IMR-90 (cell line): ENCODE results near the gene PLA2G12B. TPM values are rescaled to one million over a fixed set of nuclear protein-coding genes. Genes with fewer than 3 reads are reported as not detected.

Source experiments
- ATAC-seq: fragments of 200-7000 bp; cut with Tn5 transposase; 2 replicates; pipeline ENCODE4 v1.9.1; 2020; ENCODE audit warnings: low read depth, mild to moderate bottlenecking, moderate library complexity
- BruUV-seq: library from RNA; stranded (reverse); fragments of 400-500 nt; replicated peaks from 2 replicates; lab custom pipeline; 2021; lab: Mats Ljungman, UMichigan
- CTCF ChIA-PET: fragments of 300-600 bp; formaldehyde crosslinking; extraction: SDS; loops from one replicate; lab custom pipeline; 2021; ENCODE audit warnings: antibody characterized with exemption; lab: Yijun Ruan, JAX
- POLR2A ChIA-PET: fragments of 300-600 bp; sonication (Branson Sonifier 250); formaldehyde crosslinking; loops from one replicate; lab custom pipeline; 2022; ENCODE audit warnings: antibody characterized with exemption; ENCODE audit not compliant: unreplicated experiment; lab: Charles Lee
- DNase-seq: peaks from one replicate; pipeline ENCODE4 v3.0.0; 2013
- H2AFZ ChIP-seq: replicated peaks from 2 replicates; pipeline ENCODE3; 2013; ENCODE audit warnings: low read length, mild to moderate bottlenecking; ENCODE audit not compliant: poor library complexity
- H2AK5ac ChIP-seq: 2 replicates; pipeline ENCODE4 v1.6.1; 2013; ENCODE audit warnings: low read depth, low read length, inconsistent platforms
- H2AK9ac ChIP-seq: replicated peaks from 2 replicates; pipeline ENCODE3; 2013; ENCODE audit warnings: mild to moderate bottlenecking, low read depth, low read length, moderate library complexity; ENCODE audit not compliant: poor library complexity
- H2BK120ac ChIP-seq: 2 replicates; pipeline ENCODE4 v1.6.1; 2013; ENCODE audit warnings: low read depth, low read length, inconsistent platforms
- H2BK15ac ChIP-seq: 3 replicates; pipeline ENCODE4 v1.6.1; 2013; ENCODE audit warnings: low read depth, low read length, inconsistent platforms
- H2BK20ac ChIP-seq: 2 replicates; pipeline ENCODE4 v1.6.1; 2013; ENCODE audit warnings: low read depth, mild to moderate bottlenecking, inconsistent platforms, low read length, moderate library complexity
- H2BK5ac ChIP-seq: 2 replicates; pipeline ENCODE4 v1.6.1; 2013; ENCODE audit warnings: mild to moderate bottlenecking, low read depth, low read length, inconsistent platforms; ENCODE audit not compliant: poor library complexity, severe bottlenecking
- H3K14ac ChIP-seq: replicated peaks from 2 replicates; pipeline ENCODE4 v1.6.1; 2013; ENCODE audit warnings: low read depth, low read length, inconsistent platforms
- H3K18ac ChIP-seq: 2 replicates; pipeline ENCODE4 v1.6.1; 2013; ENCODE audit warnings: low read depth, low read length, control low read depth
- H3K23ac ChIP-seq: 2 replicates; pipeline ENCODE4 v1.6.1; 2013; ENCODE audit warnings: low read depth, low read length, inconsistent platforms
- H3K27ac ChIP-seq: 2 replicates; pipeline ENCODE4 v1.5.1; 2013; ENCODE audit warnings: mild to moderate bottlenecking, control low read depth, low read length; ENCODE audit not compliant: insufficient read depth
- H3K27me3 ChIP-seq: 2 replicates; pipeline ENCODE4 v1.6.1; 2013; ENCODE audit warnings: low read length; ENCODE audit not compliant: control insufficient read depth, insufficient read depth
- H3K36me3 ChIP-seq: 2 replicates; pipeline ENCODE4 v1.6.1; 2013; ENCODE audit warnings: low read length, mixed read lengths; ENCODE audit not compliant: control insufficient read depth, insufficient read depth
- H3K4ac ChIP-seq: 2 replicates; pipeline ENCODE4 v1.6.1; 2013; ENCODE audit warnings: low read depth, low read length, inconsistent platforms
- H3K4me1 ChIP-seq: 2 replicates; pipeline ENCODE4 v1.6.1; 2013; ENCODE audit warnings: low read length, mixed read lengths; ENCODE audit not compliant: control insufficient read depth, insufficient read depth
- H3K4me2 ChIP-seq: 2 replicates; pipeline ENCODE4 v1.6.1; 2013; ENCODE audit warnings: low read depth, mild to moderate bottlenecking, control low read depth, low read length, moderate library complexity
- H3K4me3 ChIP-seq: 2 replicates; pipeline ENCODE4 v1.5.1; 2013; ENCODE audit warnings: low read depth, mild to moderate bottlenecking, control low read depth, low read length, moderate library complexity; ENCODE audit not compliant: insufficient read depth
- H3K56ac ChIP-seq: 2 replicates; pipeline ENCODE4 v1.6.1; 2013; ENCODE audit warnings: low read length, inconsistent platforms; ENCODE audit not compliant: insufficient read depth; ENCODE audit errors: extremely low read depth
- H3K79me1 ChIP-seq, 2 experiments: 2 replicates each; pipeline ENCODE4 v1.6.1; 2013; ENCODE audit warnings: low read length in 2 of 2, inconsistent platforms in 1 of 2, low read depth in 1 of 2
- H3K9ac ChIP-seq: 2 replicates; pipeline ENCODE4 v1.6.1; 2013; ENCODE audit warnings: low read depth, low read length, control low read depth
- H3K9me1 ChIP-seq: 2 replicates; pipeline ENCODE4 v1.6.1; 2013; ENCODE audit warnings: low read length, inconsistent platforms; ENCODE audit not compliant: insufficient read depth
- H3K9me3 ChIP-seq: 2 replicates; pipeline ENCODE4 v1.6.1; 2013; ENCODE audit warnings: low read length; ENCODE audit not compliant: control insufficient read depth, insufficient read depth
- H4K20me1 ChIP-seq: 2 replicates; pipeline ENCODE4 v1.6.1; 2013; ENCODE audit warnings: low read length, inconsistent platforms; ENCODE audit not compliant: insufficient read depth
- H4K5ac ChIP-seq: 2 replicates; pipeline ENCODE4 v1.6.1; 2013; ENCODE audit warnings: mild to moderate bottlenecking, low read depth, low read length, control low read depth
- H4K8ac ChIP-seq, 2 experiments: 2 replicates each; pipeline ENCODE4 v1.6.1; 2013; ENCODE audit warnings: low read depth in 2 of 2, low read length in 2 of 2, control low read depth in 1 of 2, inconsistent platforms in 1 of 2
- H4K91ac ChIP-seq: 2 replicates; pipeline ENCODE4 v1.6.1; 2013; ENCODE audit warnings: low read depth, low read length, inconsistent platforms; ENCODE audit not compliant: insufficient read depth
- CHD1 ChIP-seq: IDR thresholded peaks from 2 replicates; pipeline ENCODE4 v1.6.1; 2012; ENCODE audit warnings: low read depth, low read length, improper control_type of control experiment
- CTCF ChIP-seq: conservative IDR thresholded peaks from 2 replicates; pipeline ENCODE4 v1.5.1; 2012; ENCODE audit warnings: mild to moderate bottlenecking, low read depth, low read length, improper control_type of control experiment
- ELK1 ChIP-seq: fragments of 150-350 bp; IDR thresholded peaks from 2 replicates; pipeline ENCODE4 v1.6.1; 2016; ENCODE audit warnings: low read depth, mild to moderate bottlenecking, low read length, moderate library complexity, borderline replicate concordance
- FOS ChIP-seq: fragments of 150-350 bp; IDR thresholded peaks from 2 replicates; pipeline ENCODE4 v1.6.1; 2016; ENCODE audit warnings: low read depth, low read length
- MAZ ChIP-seq: IDR thresholded peaks from 2 replicates; pipeline ENCODE4 v1.6.1; 2012; ENCODE audit warnings: low read depth, mild to moderate bottlenecking, low read length, improper control_type of control experiment, moderate library complexity, borderline replicate concordance
- MXI1 ChIP-seq: IDR thresholded peaks from 2 replicates; pipeline ENCODE4 v1.6.1; 2012; ENCODE audit warnings: low read depth, mild to moderate bottlenecking, low read length, moderate library complexity, borderline replicate concordance
- NFE2L2 ChIP-seq: fragments of 150-350 bp; IDR thresholded peaks from 2 replicates; pipeline ENCODE4 v1.6.1; 2016; ENCODE audit warnings: low read depth, mild to moderate bottlenecking, low read length
- RAD21 ChIP-seq: IDR thresholded peaks from 2 replicates; pipeline ENCODE4 v1.6.1; 2012; ENCODE audit warnings: low read length, improper control_type of control experiment
- RCOR1 ChIP-seq: IDR thresholded peaks from 2 replicates; pipeline ENCODE4 v1.6.1; 2012; ENCODE audit warnings: mild to moderate bottlenecking, low read length, improper control_type of control experiment; ENCODE audit not compliant: insufficient replicate concordance
- RFX5 ChIP-seq: IDR thresholded peaks from 2 replicates; pipeline ENCODE4 v1.8.0; 2012; ENCODE audit warnings: low read depth, mild to moderate bottlenecking, low read length, moderate library complexity
- USF2 ChIP-seq: fragments of 150-350 bp; IDR thresholded peaks from 2 replicates; pipeline ENCODE4 v1.6.1; 2017; ENCODE audit warnings: mild to moderate bottlenecking, antibody characterized with exemption, low read length, low read depth
- WGBS, 2 experiments: methylation state at CpG; one replicate each; pipeline versions ENCODE4 v1.1.5 to v1.1.7; 2013; ENCODE audit warnings: missing lambda C conversion rate in 2 of 2; ENCODE audit not compliant: insufficient read length in 1 of 2; ENCODE audit errors: extremely low coverage in 2 of 2; 5-methylcytosine and 5-hydroxymethylcytosine counted together
- dilution Hi-C: fragments of 300-500 bp; cut with HindIII; formaldehyde crosslinking; loops from one replicate; pipeline ENCODE4 v1.14.3; 2018; ENCODE audit warnings: low sequenced_read_pairs; ENCODE audit not compliant: unreplicated experiment
- in situ Hi-C: fragments of 300-500 bp; cut with MboI; formaldehyde crosslinking; loops from 3 replicates; pipeline ENCODE4 v1.14.3; 2019; ENCODE audit warnings: low sequenced_read_pairs, inconsistent platforms, mixed read lengths
- intact Hi-C: fragments of 100-400 bp; cut with micrococcal nuclease; formaldehyde crosslinking; loops from 2 replicates; pipeline ENCODE4 v1.10.0; 2022
- polyA plus RNA-seq, 3 experiments: library from polyadenylated mRNA; depleted of rRNA; stranded (reverse); fragments of >200 nt; gene quantifications; 2 replicates each; pipeline ENCODE4 v1.2.3, GENCODE V29; 2012; ENCODE audit warnings: low replicate concordance in 1 of 3
- total RNA-seq: library from RNA; depleted of rRNA; stranded (reverse); fragments of >200 nt; gene quantifications from 2 replicates; pipeline ENCODE4 v1.2.3, GENCODE V29; 2012

PLA2G12B gene
- total and polyA plus RNA-seq, 2 of the 4 experiments (the other 2 are of a cell fraction) = not detected

GRCh38 chr10:72981882-72982529 is 27.4 kb upstream of the PLA2G12B start:
- Histone ChIP-seq H3K4me3 (no peak overlapping the region), H3K9ac (no peak overlapping the region), H3K9me1 (no peaks in the 10 kb centered on the region), H3K9me3 (peaks cover 6% of the 10 kb centered on the region), H3K4ac (no peak overlapping the region), H3K4me1 (no peaks in the 10 kb centered on the region), H3K18ac (no peak overlapping the region), H2BK20ac (no peak overlapping the region), H4K8ac (no peak overlapping the region), H2BK15ac (no peak overlapping the region), H3K36me3 (no peaks in the 10 kb centered on the region), H4K91ac (no peak overlapping the region), H3K27me3 (no peaks in the 10 kb centered on the region), H2BK5ac (no peak overlapping the region), H4K20me1 (no peaks in the 10 kb centered on the region; the same call in 1 of the 2 replicates), H2AK9ac (no peak overlapping the region), H3K56ac (no peak overlapping the region), H3K79me1 (no peaks in the 10 kb centered on the region), H2BK120ac (no peak overlapping the region), H3K14ac (no peak overlapping the region), H3K23ac (no peak overlapping the region), H2AFZ (peak overlapping the region; percentile 41), H3K27ac (no peak overlapping the region), H4K5ac (no peak overlapping the region), H3K4me2 (no peak overlapping the region), H2AK5ac (no peak overlapping the region)
- ChIA-PET CTCF (no interaction called here), POLR2A (no interaction called here)
- dilution Hi-C loops = no loop called here
- intact Hi-C loops = no loop called here
- no CpG with 5 or more reads among the region's 2 CpGs for WGBS, 2 experiments
- in situ Hi-C loops = no loop called here
- ATAC-seq (peak; percentile 40), DNase-seq (no peak)
- BruUV-seq = no TSS peak
- TF ChIP-seq RCOR1 (no peak), MXI1 (no peak), CTCF (no peak), RFX5 (no peak), CHD1 (no peak), USF2 (no peak), MAZ (no peak), NFE2L2 (no peak), ELK1 (no peak), FOS (no peak), RAD21 (no peak)
